Prostate gland (tissue), 2 donors: ENCODE measurements around the gene RNF41.

Source experiments
- CTCF ChIP-seq, 4 experiments: fragments of 200-600 bp in 2 of 4; fragments of 450-650 bp in 2 of 4; sonication (generic) in 2 of 4; IDR thresholded peaks; 1 replicate in 3 of 4; 2 replicates in 1 of 4; pipeline ENCODE4 v1.5.1; 2016 to 2019; ENCODE audit warnings: antibody characterized with exemption in 4 of 4, mild to moderate bottlenecking in 2 of 4, moderate library complexity in 2 of 4
- POLR2A ChIP-seq: fragments of 450-650 bp; IDR thresholded peaks from one replicate; pipeline ENCODE4 v1.6.1; 2016; ENCODE audit warnings: antibody characterized with exemption, mild to moderate bottlenecking
- POLR2AphosphoS5 ChIP-seq: sonication (generic); formaldehyde crosslinking; IDR thresholded peaks from one replicate; pipeline ENCODE4 v1.6.1; 2017; ENCODE audit warnings: antibody characterized with exemption

DNA sequence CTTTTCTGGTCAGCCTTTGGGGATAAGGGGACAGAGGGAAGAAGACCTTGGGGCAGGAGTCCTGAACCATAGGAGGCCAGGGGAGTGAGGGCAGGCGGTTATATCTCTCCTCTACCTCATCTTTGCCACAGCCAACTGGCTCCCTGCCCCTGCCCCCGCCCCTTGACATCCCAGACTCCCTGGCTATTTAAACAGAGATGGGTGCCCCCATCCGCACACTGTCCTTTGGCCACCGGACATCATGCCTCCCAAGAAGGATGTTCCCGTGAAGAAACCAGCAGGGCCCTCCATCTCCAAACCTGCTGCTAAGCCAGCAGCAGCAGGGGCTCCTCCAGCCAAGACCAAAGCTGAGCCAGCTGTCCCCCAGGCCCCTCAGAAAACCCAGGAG lies 68.0 kb downstream of the RNF41 start:
- no peak for TF ChIP-seq POLR2AphosphoS5
- no peak for TF ChIP-seq CTCF (IDR thresholded peaks at IDR 0.05)
- TF ChIP-seq POLR2A, result no peak
